Spleen (tissue), 7 donors: ENCODE measurements around the gene MAPK8IP3.

ENCODE experiments used
- CTCF ChIP-seq, 11 experiments: fragments of 200-600 bp in 7 of 11; fragments of 450-650 bp in 4 of 11; sonication (generic) in 4 of 11; IDR thresholded peaks in 8 of 11; conservative IDR thresholded peaks in 3 of 11; 1 replicate in 7 of 11; 2 replicates in 4 of 11; pipeline versions ENCODE4 v1.4.0 to v1.8.0; 2016 to 2021; ENCODE audit warnings: antibody characterized with exemption in 11 of 11, inconsistent platforms in 4 of 11, mild to moderate bottlenecking in 1 of 11
- POLR2A ChIP-seq, 3 donors: fragments of 450-650 bp; IDR thresholded peaks; one replicate each; pipeline ENCODE4 v1.5.1; 2017; ENCODE audit warnings: antibody characterized with exemption in 3 of 3, mild to moderate bottlenecking in 1 of 3
- POLR2AphosphoS5 ChIP-seq, 3 donors: sonication (generic); formaldehyde crosslinking; IDR thresholded peaks; one replicate each; pipeline ENCODE4 v1.5.1; 2017; ENCODE audit warnings: antibody characterized with exemption in 3 of 3
- donor health status: DM: no; HTN: no; CAD: no; lungs with moderate emphysema.
- donor health status: DM: no; HTN: no; CAD: no.
- donor health status: DM: no; HTN: no; CAD: no.

GRCh38 chr16:1762196-1762878 lies 56.3 kb downstream of the MAPK8IP3 start:
- TF ChIP-seq CTCF (IDR thresholded peaks at IDR 0.05 in 8 of 11, conservative IDR thresholded peaks at IDR 0.05 in 3 of 11) (no peak), POLR2AphosphoS5 (IDR thresholded peaks at IDR 0.05) (peak in 2 of 3 donors; percentile 29 to 44), POLR2A (IDR thresholded peaks at IDR 0.05) (no peak)
